Fibroblast of the aortic adventitia (primary cell): ENCODE data around the gene MYO7A. TPM values are rescaled to one million over a fixed set of nuclear protein-coding genes. Genes with fewer than 3 reads are reported as not detected.

Experiments used
- DNase-seq: peaks from one replicate; pipeline ENCODE4 v3.0.0-alpha.2; 2010; ENCODE audit warnings: low read depth
- H3K4me3 ChIP-seq: 2 replicates; pipeline ENCODE4 v1.5.1; 2011; ENCODE audit warnings: low read depth, mild to moderate bottlenecking, control low read depth, low read length, moderate library complexity
- total RNA-seq: library from RNA; depleted of rRNA; stranded (reverse); fragments of >200 nt; gene quantifications from 2 replicates; pipeline ENCODE4 v1.2.3, GENCODE V29; 2012; ENCODE audit warnings: low replicate concordance
- TF ChIP-seq, protein P1 (sequence below): IDR thresholded peaks from 2 replicates; pipeline ENCODE4 v1.5.1; 2011; ENCODE audit warnings: mild to moderate bottlenecking, low read length, control low read depth, inconsistent platforms; ENCODE audit not compliant: insufficient read depth

Gene MYO7A
- total RNA-seq, 1 donor = 0.45 TPM

DNA sequence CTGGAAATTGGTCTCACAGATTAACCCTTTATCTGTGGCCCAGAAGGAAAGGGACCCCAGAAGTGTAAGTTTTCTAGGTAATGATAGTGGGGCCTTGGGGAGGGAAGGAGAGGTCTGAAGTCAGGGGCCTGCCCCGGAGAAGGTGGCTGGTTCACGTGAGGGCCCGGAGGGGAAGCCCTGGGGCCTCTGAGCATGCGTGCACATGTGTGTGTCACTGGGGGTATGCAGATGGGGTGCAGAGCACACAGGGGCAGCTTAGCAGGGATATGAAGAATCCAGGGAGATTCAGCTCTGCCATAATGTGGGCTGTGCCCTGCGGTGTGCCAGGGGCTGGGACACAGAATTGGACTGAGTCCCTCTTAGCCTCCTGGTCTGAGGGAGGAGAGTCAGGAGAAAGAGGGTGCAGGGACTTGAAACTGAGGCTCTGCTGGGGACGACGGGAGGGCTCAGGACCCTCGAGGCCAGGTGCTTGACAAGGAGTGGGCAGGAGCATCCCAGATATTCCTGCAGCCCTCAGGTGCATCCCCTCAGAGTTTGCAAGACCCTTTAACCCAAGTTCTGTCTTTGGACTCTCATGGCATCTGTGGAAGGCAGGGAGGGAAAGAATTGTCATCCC lies 15.5 kb downstream of the MYO7A start:
- H3K4me3 ChIP-seq = no peak overlapping the region
- no peak for DNase-seq
- TF ChIP-seq, protein P1, sequence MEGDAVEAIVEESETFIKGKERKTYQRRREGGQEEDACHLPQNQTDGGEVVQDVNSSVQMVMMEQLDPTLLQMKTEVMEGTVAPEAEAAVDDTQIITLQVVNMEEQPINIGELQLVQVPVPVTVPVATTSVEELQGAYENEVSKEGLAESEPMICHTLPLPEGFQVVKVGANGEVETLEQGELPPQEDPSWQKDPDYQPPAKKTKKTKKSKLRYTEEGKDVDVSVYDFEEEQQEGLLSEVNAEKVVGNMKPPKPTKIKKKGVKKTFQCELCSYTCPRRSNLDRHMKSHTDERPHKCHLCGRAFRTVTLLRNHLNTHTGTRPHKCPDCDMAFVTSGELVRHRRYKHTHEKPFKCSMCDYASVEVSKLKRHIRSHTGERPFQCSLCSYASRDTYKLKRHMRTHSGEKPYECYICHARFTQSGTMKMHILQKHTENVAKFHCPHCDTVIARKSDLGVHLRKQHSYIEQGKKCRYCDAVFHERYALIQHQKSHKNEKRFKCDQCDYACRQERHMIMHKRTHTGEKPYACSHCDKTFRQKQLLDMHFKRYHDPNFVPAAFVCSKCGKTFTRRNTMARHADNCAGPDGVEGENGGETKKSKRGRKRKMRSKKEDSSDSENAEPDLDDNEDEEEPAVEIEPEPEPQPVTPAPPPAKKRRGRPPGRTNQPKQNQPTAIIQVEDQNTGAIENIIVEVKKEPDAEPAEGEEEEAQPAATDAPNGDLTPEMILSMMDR = no peak

DNA sequence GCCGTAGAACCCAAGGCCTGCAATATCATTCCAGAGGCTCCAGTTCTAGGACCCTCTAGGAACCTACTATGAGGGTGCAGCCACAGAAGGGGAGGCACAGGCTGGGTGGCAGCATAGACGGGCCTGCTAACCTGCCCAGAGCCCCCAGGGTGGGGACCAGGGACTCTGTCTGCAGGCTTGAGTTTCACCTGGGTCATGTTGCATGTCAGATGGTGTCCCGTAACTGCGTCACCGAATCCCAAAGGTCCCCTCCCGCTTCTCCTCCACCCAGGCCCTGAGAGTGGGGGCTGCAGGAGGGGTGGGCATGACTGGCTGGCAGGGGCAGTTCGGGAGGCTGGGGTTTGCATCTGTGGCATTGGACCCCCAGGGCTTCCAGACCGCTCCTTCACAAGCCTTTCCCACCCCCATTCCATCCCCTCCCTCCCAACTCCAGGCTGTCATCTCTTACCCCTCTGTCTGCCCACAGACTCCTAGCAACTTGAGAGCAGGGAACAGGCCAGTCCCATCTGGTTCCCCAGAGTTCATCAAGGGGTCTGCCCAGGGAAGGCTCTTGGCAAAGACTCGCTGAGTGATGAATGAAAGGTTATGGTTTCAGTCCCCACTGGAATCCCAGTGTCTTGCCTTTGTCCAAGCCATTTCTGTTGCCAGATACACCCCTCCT lies 16.3 kb downstream of the MYO7A start:
- H3K4me3 ChIP-seq = no peak overlapping the region
- DNase-seq = no peak
- TF ChIP-seq, protein P1 = no peak

DNA sequence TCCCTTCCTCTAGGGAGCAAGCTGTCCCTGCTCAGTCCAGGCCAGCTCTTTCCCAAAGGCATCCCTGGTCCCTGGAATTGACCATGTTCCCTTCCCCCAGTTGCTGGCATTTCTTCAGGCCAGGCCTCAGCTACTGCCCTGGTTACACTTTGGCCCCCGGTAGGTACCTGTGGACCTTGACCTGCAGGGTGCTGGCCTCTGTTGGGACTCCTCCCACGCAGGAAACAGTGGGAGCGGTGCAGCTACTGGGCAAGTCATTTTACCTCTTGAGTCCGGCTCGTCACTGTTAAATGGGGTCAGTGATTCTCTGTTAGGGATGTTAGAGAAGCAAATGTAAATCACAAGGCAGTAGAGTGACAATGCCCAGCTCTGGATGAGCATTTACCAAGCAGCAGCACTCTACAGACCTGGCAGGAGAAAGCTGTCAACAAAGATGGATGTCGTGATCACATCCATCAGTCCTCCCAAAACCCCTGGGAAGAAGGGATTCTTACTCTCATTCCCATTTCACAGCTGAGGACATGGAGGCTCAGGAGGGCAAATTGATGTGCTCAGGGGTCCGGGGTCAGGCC lies 16.9 kb downstream of the MYO7A start:
- H3K4me3 ChIP-seq = no peak overlapping the region
- no peak for DNase-seq
- TF ChIP-seq, protein P1 = no peak

GRCh38 chr11:77146261-77147035 lies 18.4 kb downstream of the MYO7A start:
- DNase-seq = no peak
- TF ChIP-seq, protein P1 = no peak
- H3K4me3 ChIP-seq = no peak overlapping the region

GRCh38 chr11:77147036-77147315 lies 18.9 kb downstream of the MYO7A start:
- TF ChIP-seq, protein P1 = no peak
- DNase-seq = no peak
- H3K4me3 ChIP-seq = no peak overlapping the region

DNA sequence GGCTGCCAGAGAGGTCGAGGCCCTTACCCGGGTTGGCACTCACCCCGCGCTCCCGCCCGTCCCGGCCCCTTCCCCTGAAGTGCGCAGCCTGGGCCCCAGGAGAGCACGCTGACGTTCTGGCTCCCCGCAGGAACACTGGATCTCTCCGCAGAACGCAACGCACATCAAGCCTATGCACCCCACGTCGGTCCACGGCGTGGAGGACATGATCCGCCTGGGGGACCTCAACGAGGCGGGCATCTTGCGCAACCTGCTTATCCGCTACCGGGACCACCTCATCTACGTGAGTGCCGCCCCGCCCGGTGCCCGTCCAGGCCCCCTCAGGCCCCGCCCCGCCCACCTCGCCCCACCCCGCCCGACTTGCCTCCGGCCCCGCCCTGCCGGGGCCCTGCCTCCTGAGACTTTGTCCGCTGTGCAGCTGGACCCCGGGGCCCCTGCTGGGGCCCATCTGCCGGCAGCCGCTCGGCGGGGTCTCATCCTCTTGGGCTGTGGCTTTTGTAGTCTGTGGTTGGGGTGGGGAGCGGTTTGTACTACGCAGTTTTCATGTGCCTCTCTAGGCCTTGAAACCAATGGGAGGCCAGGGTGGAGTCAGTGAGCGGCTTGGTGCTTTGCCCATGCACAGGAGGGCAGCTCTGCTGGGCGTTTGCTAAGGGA lies 19.7 kb downstream of the MYO7A start:
- no peak overlapping the region for H3K4me3 ChIP-seq
- no peak for DNase-seq
- TF ChIP-seq, protein P1 = no peak
